ENCODE results near the gene PCBP3. TPM values are rescaled to one million over a fixed set of nuclear protein-coding genes. Genes with fewer than 3 reads are reported as not detected.

PCBP3 gene
- total RNA-seq, 1 donor from 2014 or later = 7.6 TPM

DNA sequence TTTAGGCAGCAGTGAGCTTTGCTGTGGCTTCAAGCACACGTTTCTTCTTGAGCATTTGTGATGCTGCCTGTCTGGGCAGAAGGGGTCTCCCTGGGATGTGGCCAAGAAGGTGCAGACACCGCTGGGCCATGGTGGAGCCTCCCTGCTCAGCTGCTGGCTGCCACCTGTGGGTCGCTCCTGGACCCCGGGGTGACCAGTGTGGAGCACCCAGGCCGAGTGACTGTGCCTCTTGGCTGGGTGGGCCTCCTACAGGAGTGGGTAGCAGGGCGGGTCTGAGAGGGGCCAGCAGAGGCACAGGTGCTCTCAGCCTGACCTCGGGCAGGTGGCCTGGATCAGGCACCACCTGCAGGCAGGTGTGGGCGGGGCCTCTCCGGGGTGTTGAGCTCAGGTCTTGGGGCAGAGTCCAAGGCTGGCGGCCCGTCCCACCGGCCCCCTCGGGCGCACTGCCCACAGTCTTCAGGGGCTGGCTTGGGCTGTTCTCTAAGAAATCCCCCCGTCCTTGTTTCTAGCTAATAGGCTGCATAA, 296.1 kb downstream of the PCBP3 start:
- H3K36me3 Mint-ChIP-seq (ENCODE audit: unreplicated experiment) = no peaks in the 10 kb centered on the region
- H3K9me3 Mint-ChIP-seq (ENCODE audit: unreplicated experiment) = no peaks in the 10 kb centered on the region
- no peak overlapping the region for H3K27ac Mint-ChIP-seq (ENCODE audit: unreplicated experiment)
- no peaks in the 10 kb centered on the region for H3K4me1 Mint-ChIP-seq (ENCODE audit: unreplicated experiment)
- DNase-seq (ENCODE audit: extremely low spot score, unreplicated experiment) = no peak
- TF ChIP-seq, protein P1, sequence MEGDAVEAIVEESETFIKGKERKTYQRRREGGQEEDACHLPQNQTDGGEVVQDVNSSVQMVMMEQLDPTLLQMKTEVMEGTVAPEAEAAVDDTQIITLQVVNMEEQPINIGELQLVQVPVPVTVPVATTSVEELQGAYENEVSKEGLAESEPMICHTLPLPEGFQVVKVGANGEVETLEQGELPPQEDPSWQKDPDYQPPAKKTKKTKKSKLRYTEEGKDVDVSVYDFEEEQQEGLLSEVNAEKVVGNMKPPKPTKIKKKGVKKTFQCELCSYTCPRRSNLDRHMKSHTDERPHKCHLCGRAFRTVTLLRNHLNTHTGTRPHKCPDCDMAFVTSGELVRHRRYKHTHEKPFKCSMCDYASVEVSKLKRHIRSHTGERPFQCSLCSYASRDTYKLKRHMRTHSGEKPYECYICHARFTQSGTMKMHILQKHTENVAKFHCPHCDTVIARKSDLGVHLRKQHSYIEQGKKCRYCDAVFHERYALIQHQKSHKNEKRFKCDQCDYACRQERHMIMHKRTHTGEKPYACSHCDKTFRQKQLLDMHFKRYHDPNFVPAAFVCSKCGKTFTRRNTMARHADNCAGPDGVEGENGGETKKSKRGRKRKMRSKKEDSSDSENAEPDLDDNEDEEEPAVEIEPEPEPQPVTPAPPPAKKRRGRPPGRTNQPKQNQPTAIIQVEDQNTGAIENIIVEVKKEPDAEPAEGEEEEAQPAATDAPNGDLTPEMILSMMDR (IDR thresholded peaks at IDR 0.05) = no peak
- H3K4me3 Mint-ChIP-seq (ENCODE audit: unreplicated experiment) = no peak overlapping the region
- peaks cover 7% of the 10 kb centered on the region for H3K27me3 Mint-ChIP-seq (ENCODE audit: unreplicated experiment)

DNA sequence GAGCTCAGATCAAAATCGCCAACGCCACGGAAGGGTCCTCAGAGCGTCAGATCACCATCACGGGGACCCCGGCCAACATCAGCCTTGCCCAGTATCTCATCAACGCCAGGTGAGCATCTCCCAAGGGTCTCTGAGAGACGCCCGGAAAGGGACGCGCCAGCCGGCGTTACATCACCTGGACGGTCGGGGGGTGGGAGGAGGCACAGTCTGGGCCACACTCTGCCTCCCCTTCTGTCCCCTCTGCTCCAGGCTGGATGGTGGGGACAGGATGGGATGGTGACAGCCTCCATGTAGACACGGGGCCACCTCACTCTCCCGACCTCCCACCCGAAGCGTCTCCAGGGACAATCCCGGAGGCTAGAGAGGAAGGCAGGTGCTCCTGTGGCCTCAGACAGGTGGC, 296.6 kb downstream of the PCBP3 start:
- Mint-ChIP-seq H3K4me3 (ENCODE audit: unreplicated experiment) (no peak overlapping the region), H3K36me3 (ENCODE audit: unreplicated experiment) (no peaks in the 10 kb centered on the region), H3K27ac (ENCODE audit: unreplicated experiment) (no peak overlapping the region), H3K9me3 (ENCODE audit: unreplicated experiment) (no peaks in the 10 kb centered on the region), H3K27me3 (ENCODE audit: unreplicated experiment) (peaks cover 7% of the 10 kb centered on the region), H3K4me1 (ENCODE audit: unreplicated experiment) (no peaks in the 10 kb centered on the region)
- DNase-seq (ENCODE audit: extremely low spot score, unreplicated experiment) = no peak
- TF ChIP-seq, protein P1 (IDR thresholded peaks at IDR 0.05) = no peak

DNA sequence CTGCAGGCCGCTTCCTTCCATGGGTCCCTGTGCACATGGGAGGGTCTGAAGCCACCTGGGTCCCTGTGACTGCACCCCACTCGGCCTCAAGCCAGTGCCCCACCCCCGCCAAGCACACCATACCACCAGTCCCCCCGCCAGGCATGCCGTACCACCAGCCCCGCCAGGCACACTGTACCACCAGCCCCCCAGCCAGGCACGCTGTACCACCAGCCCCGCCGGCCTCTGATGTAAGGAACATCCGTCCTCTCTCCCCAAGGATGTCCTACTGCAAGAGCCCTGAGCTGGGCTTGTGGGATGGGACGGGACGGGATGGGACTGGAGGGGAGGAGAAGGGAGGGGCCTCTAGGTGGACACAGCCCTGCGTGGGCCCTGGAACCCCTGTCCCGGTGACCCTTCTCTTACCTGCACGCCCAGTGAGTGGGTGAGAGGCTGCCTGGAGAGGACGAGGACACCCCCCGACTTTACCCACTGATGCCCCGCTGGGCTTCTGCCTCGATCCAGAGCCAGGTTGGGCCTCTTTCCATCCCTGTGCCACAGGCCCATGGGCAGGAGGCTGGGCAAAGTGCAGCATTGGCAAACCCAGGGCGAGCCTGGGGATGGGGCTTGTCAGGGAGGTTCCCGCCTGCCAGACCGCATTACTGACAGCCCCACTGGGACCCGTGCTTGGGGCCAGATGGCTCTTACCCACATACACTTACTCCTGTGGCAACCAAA, 297.3 kb downstream of the PCBP3 start:
- H3K9me3 Mint-ChIP-seq (ENCODE audit: unreplicated experiment) = no peaks in the 10 kb centered on the region
- TF ChIP-seq, protein P1 (IDR thresholded peaks at IDR 0.05) = no peak

DNA sequence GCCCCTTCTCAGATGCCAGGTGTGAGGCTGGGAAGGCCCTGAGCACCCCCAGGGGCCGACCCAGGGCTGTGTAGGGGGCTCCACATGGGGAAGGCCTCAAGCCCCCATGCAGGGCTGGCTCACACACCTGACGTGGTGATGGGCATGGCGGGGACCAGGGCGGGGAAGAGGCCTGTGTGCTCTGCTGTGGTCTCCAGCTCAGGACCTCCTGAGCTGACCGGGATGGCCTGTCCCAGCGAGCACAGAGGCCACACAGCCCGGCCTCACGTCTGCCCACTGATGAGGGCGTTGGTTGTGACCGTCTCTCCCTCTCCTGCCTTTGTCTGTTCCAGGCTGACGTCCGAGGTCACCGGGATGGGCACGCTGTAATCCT, 297.8 kb downstream of the PCBP3 start:
- Mint-ChIP-seq H3K9me3 (ENCODE audit: unreplicated experiment) (no peaks in the 10 kb centered on the region), H3K4me3 (ENCODE audit: unreplicated experiment) (no peak overlapping the region), H3K27me3 (ENCODE audit: unreplicated experiment) (peaks cover 7% of the 10 kb centered on the region), H3K36me3 (ENCODE audit: unreplicated experiment) (no peaks in the 10 kb centered on the region), H3K4me1 (ENCODE audit: unreplicated experiment) (no peaks in the 10 kb centered on the region), H3K27ac (ENCODE audit: unreplicated experiment) (no peak overlapping the region)
- TF ChIP-seq, protein P1 (IDR thresholded peaks at IDR 0.05) = no peak
- DNase-seq (ENCODE audit: extremely low spot score, unreplicated experiment) = no peak

More for the DNA sequence above, 297.3 kb downstream of the PCBP3 start:
- Mint-ChIP-seq H3K4me3 (ENCODE audit: unreplicated experiment) (no peak overlapping the region), H3K36me3 (ENCODE audit: unreplicated experiment) (no peaks in the 10 kb centered on the region), H3K4me1 (ENCODE audit: unreplicated experiment) (no peaks in the 10 kb centered on the region), H3K27me3 (ENCODE audit: unreplicated experiment) (peaks cover 7% of the 10 kb centered on the region), H3K27ac (ENCODE audit: unreplicated experiment) (no peak overlapping the region)
- no peak for DNase-seq (ENCODE audit: extremely low spot score, unreplicated experiment)

DNA sequence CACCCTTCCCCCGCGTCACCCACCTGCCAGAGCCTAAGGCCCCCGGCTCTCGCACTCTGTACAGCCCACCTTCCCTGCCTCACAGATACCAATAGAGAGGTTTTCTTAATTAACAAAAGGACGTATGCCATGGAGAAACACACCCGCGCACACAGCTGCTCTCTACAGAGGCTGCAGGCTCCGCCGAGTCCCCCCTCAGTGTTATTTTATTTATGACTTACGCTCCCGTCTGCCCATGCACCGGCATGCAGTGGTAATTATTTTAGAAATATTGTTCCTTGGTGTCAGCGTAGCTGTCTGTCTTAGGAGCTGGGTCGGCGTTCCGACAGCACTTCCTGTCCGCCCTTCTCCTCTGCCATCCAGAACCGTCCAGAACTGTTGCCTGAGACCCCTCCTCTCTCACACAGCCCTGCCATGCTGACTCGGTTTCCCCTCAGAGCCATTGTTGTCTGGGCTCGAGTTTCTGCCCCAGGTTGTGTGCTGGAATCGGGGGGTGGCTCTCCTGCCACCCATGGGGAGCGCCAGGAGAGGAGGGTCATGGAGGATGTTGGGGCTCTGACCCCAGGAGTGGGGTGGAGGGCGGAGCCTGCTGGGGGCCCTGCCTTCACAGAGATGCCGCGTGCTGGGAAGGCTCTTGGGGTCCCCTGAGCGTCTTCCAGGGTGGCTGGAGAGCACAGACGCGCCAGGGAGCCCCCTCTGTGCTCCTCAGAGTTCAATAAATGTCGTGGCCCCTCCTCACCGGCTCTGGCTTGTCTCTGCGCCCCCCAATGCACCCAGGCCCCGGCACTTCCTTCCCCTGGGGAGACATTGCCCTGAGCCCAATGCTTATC, 298.4 kb downstream of the PCBP3 start:
- DNase-seq (ENCODE audit: extremely low spot score, unreplicated experiment) = no peak
- no peaks in the 10 kb centered on the region for H3K36me3 Mint-ChIP-seq (ENCODE audit: unreplicated experiment)
- no peak overlapping the region for H3K27ac Mint-ChIP-seq (ENCODE audit: unreplicated experiment)
- TF ChIP-seq, protein P1 (IDR thresholded peaks at IDR 0.05) = no peak
- H3K4me3 Mint-ChIP-seq (ENCODE audit: unreplicated experiment) = no peak overlapping the region
- H3K4me1 Mint-ChIP-seq (ENCODE audit: unreplicated experiment) = no peaks in the 10 kb centered on the region
- H3K27me3 Mint-ChIP-seq (ENCODE audit: unreplicated experiment) = peaks cover 4% of the 10 kb centered on the region
- no peaks in the 10 kb centered on the region for H3K9me3 Mint-ChIP-seq (ENCODE audit: unreplicated experiment)
